Measurements from ENCODE around the gene CCT8. TPM values are rescaled to one million over a fixed set of nuclear protein-coding genes. Genes with fewer than 3 reads are reported as not detected.

CCT8 gene
- total and polyA plus RNA-seq, 9 of the 15 experiments (the other 6 are each of a cell fraction or from before 2014, with no cell fraction given), result 451 to 1,153 (median 677) TPM

GRCh38 chr21:29018540-29018939, 54.9 kb downstream of the CCT8 start (continued):
- TF ChIP-seq ZNF589 (CRISPR knock-in tag; IDR thresholded peaks at IDR 0.05; ENCODE audit: low read depth) (peak; percentile 73), THRB (CRISPR knock-in tag; conservative IDR thresholded peaks at IDR 0.05) (no peak), POLR2AphosphoS2 (IDR thresholded peaks at IDR 0.05; ENCODE audit: low read length) (no peak), SMARCE1 (IDR thresholded peaks at IDR 0.05) (0 out of 2 replicates have a peak, but pooled peaks have one; percentile 14), GABPA (tag; conservative IDR thresholded peaks at IDR 0.05; ENCODE audit: low read depth) (no peak), TSHZ1 (CRISPR knock-in tag; IDR thresholded peaks at IDR 0.05) (no peak), BACH1 (tag; IDR thresholded peaks at IDR 0.05) (0 out of 2 replicates have a peak, but pooled peaks have one; percentile 30), JUND (IDR thresholded peaks at IDR 0.05; ENCODE audit: borderline replicate concordance, low read depth, low read length) (peak; percentile 40; the same call in 1 of the 2 replicates), JUND (tag; IDR thresholded peaks at IDR 0.05; ENCODE audit: borderline replicate concordance, low read depth, low read length) (no peak), NR2C2 (CRISPR knock-in tag; IDR thresholded peaks at IDR 0.05) (no peak), NR2C2 (tag; IDR thresholded peaks at IDR 0.05) (0 out of 2 replicates have a peak, but pooled peaks have one; percentile 35), SP1 (CRISPR knock-in tag; IDR thresholded peaks at IDR 0.05) (no peak)
- TF ChIP-seq, protein P1, sequence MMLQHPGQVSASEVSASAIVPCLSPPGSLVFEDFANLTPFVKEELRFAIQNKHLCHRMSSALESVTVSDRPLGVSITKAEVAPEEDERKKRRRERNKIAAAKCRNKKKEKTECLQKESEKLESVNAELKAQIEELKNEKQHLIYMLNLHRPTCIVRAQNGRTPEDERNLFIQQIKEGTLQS (IDR thresholded peaks at IDR 0.05), result 0 out of 2 replicates have a peak, but pooled peaks have one; percentile 30
- TF ChIP-seq, protein P1 (CRISPR knock-in tag; conservative IDR thresholded peaks at IDR 0.05), result no peak

Measured in K562 (cell line).